Activated T-helper 17 cell treated with anti-CD3 and anti-CD28 coated beads, Interleukin-2, amount 50 U/mL, for 72 hours (primary cell): Measurements from ENCODE around the gene SRP72. TPM values are rescaled to one million over a fixed set of nuclear protein-coding genes. Genes with fewer than 3 reads are reported as not detected.

ENCODE experiments used
- ATAC-seq: fragments of 150-1000 bp; cut with Tn5 transposase; replicated peaks from 2 replicates; pipeline ENCODE4 v1.10.0; 2021; ENCODE audit warnings: mild to moderate bottlenecking, moderate library complexity
- H3K27ac Mint-ChIP-seq: one replicate; pipeline ENCODE4 v1.8.0; 2022; ENCODE audit warnings: mixed read lengths
- H3K27me3 Mint-ChIP-seq: one replicate; pipeline ENCODE4 v1.8.0; 2022; ENCODE audit warnings: mixed read lengths
- H3K36me3 Mint-ChIP-seq: one replicate; pipeline ENCODE4 v1.8.0; 2022; ENCODE audit warnings: low read depth, mild to moderate bottlenecking, mixed read lengths
- H3K4me1 Mint-ChIP-seq: one replicate; pipeline ENCODE4 v1.8.0; 2022; ENCODE audit warnings: mixed read lengths
- H3K4me3 Mint-ChIP-seq: one replicate; pipeline ENCODE4 v1.8.0; 2022; ENCODE audit warnings: mild to moderate bottlenecking, mixed read lengths
- H3K9me3 Mint-ChIP-seq: one replicate; pipeline ENCODE4 v1.8.0; 2022; ENCODE audit warnings: mixed read lengths
- total RNA-seq, 2 donors: library from RNA; stranded (reverse); gene quantifications; one replicate each; pipeline ENCODE4 v1.2.3, GENCODE V29; 2022

The SRP72 gene
- total RNA-seq, 2 donors from 2014 or later: 125 to 162 TPM

- H3K4me3 Mint-ChIP-seq: no peak overlapping the region
- no peak for ATAC-seq
- no peak overlapping the region for H3K27ac Mint-ChIP-seq
- H3K4me1 Mint-ChIP-seq: no peaks in the 10 kb centered on the region
- H3K36me3 Mint-ChIP-seq: no peaks in the 10 kb centered on the region
- no peaks in the 10 kb centered on the region for H3K27me3 Mint-ChIP-seq
- H3K9me3 Mint-ChIP-seq: no peaks in the 10 kb centered on the region
Measured at GRCh38 chr4:56550642-56551041, 83.2 kb downstream of the SRP72 start.

- peaks cover 4% of the 10 kb centered on the region for H3K27me3 Mint-ChIP-seq
- no peaks in the 10 kb centered on the region for H3K36me3 Mint-ChIP-seq
- no peaks in the 10 kb centered on the region for H3K4me1 Mint-ChIP-seq
- H3K9me3 Mint-ChIP-seq: no peaks in the 10 kb centered on the region
- no peak overlapping the region for H3K27ac Mint-ChIP-seq
- no peak for ATAC-seq
- H3K4me3 Mint-ChIP-seq: no peak overlapping the region
Measured at GRCh38 chr4:56551516-56551915, 84.1 kb downstream of the SRP72 start.

GRCh38 chr4:56552273-56552672, 84.9 kb downstream of the SRP72 start:
- Mint-ChIP-seq H3K4me3 (no peak overlapping the region), H3K9me3 (no peaks in the 10 kb centered on the region), H3K4me1 (no peaks in the 10 kb centered on the region), H3K27me3 (peaks cover 4% of the 10 kb centered on the region), H3K27ac (no peak overlapping the region), H3K36me3 (no peaks in the 10 kb centered on the region)
- no peak for ATAC-seq

Other genes with a start within 250 kb of the SRP72 start
- 10 to 100 TPM; 10.3 to 16.3 TPM for gene AASDH, start 80.1 kb upstream of the SRP72 start, total RNA-seq
- gene PPAT, start 32.0 kb upstream of the SRP72 start, total RNA-seq: 10 to 100 TPM; 38.5 to 50.1 TPM
- gene PAICS, start 31.4 kb upstream of the SRP72 start, total RNA-seq: 100 to 1,000 TPM; 284 to 360 TPM
- under 1 TPM; 0.24 to 0.37 TPM for gene ARL9, start 38.2 kb downstream of the SRP72 start, total RNA-seq
- gene HOPX, start 213.7 kb downstream of the SRP72 start, total RNA-seq: 100 to 1,000 TPM in 1 of 2 donors, 10 to 100 TPM in 1; 53.6 to 118 TPM